Keratinocyte (primary cell): ENCODE results near the gene UBE2I. TPM values are rescaled to one million over a fixed set of nuclear protein-coding genes. Genes with fewer than 3 reads are reported as not detected.

Source experiments
- DNase-seq: peaks from one replicate; pipeline ENCODE4 v3.0.0-alpha.2; 2011; ENCODE audit warnings: low read depth, missing footprints, low spot score
- FAIRE-seq: peaks from 2 replicates; lab custom pipeline; 2011; peaks lifted over from hg19 to GRCh38; lab: Jason Lieb, UNC
- H2AFZ ChIP-seq: 2 replicates; pipeline ENCODE4 v1.6.0; 2012; ENCODE audit warnings: low read length, control low read depth, inconsistent platforms; ENCODE audit not compliant: control insufficient read depth
- H3K27ac ChIP-seq: 2 replicates; pipeline ENCODE4 v1.5.1; 2011; ENCODE audit warnings: low read length; ENCODE audit not compliant: control insufficient read depth, insufficient read depth
- H3K27me3 ChIP-seq: 3 replicates; pipeline ENCODE4 v1.6.0; 2011; ENCODE audit warnings: low read length; ENCODE audit not compliant: control insufficient read depth, insufficient read depth; ENCODE audit errors: extremely low read depth
- H3K36me3 ChIP-seq, 2 experiments: 2 replicates in 1 of 2; 3 replicates in 1 of 2; pipeline ENCODE4 v1.5.1; 2011; ENCODE audit warnings: low read length in 2 of 2, mild to moderate bottlenecking in 1 of 2; ENCODE audit not compliant: control insufficient read depth in 2 of 2, insufficient read depth in 2 of 2; ENCODE audit errors: extremely low read depth in 1 of 2
- H3K4me1 ChIP-seq: 3 replicates; pipeline ENCODE4 v1.5.1; 2011; ENCODE audit warnings: low read length; ENCODE audit not compliant: control insufficient read depth, insufficient read depth; ENCODE audit errors: extremely low read depth
- H3K4me2 ChIP-seq: 3 replicates; pipeline ENCODE4 v1.6.0; 2011; ENCODE audit warnings: low read depth, low read length; ENCODE audit not compliant: control insufficient read depth, insufficient read depth; ENCODE audit errors: extremely low read depth
- H3K4me3 ChIP-seq, 3 experiments: fragments of 200-600 bp in 1 of 3; sonication (generic) in 1 of 3; 2 replicates in 2 of 3; 3 replicates in 1 of 3; pipeline ENCODE4 v1.5.1; 2011 to 2016; ENCODE audit warnings: low read length in 3 of 3, mild to moderate bottlenecking in 3 of 3, control low read depth in 2 of 3, inconsistent platforms in 1 of 3, low read depth in 1 of 3, mixed read lengths in 1 of 3, mixed run types in 1 of 3, moderate library complexity in 1 of 3; ENCODE audit not compliant: control insufficient read depth in 2 of 3, insufficient read depth in 2 of 3; ENCODE audit errors: extremely low read depth in 1 of 3
- H3K79me2 ChIP-seq: 2 replicates; pipeline ENCODE4 v1.6.0; 2012; ENCODE audit warnings: low read length; ENCODE audit not compliant: control insufficient read depth, insufficient read depth
- H3K9ac ChIP-seq: 3 replicates; pipeline ENCODE4 v1.6.0; 2011; ENCODE audit warnings: low read length; ENCODE audit not compliant: control insufficient read depth, insufficient read depth; ENCODE audit errors: extremely low read depth
- H3K9me1 ChIP-seq: 3 replicates; pipeline ENCODE4 v1.6.0; 2011; ENCODE audit warnings: low read length; ENCODE audit not compliant: control insufficient read depth, insufficient read depth; ENCODE audit errors: extremely low read depth
- H3K9me3 ChIP-seq: 2 replicates; pipeline ENCODE4 v1.5.1; 2012; ENCODE audit warnings: low read depth, low read length; ENCODE audit not compliant: control insufficient read depth
- H4K20me1 ChIP-seq: 3 replicates; pipeline ENCODE4 v1.6.0; 2011; ENCODE audit warnings: low read length; ENCODE audit not compliant: control insufficient read depth, insufficient read depth; ENCODE audit errors: extremely low read depth
- EZH2 ChIP-seq: IDR thresholded peaks from one replicate; pipeline ENCODE4 v1.6.1; 2012; ENCODE audit warnings: inconsistent platforms, mild to moderate bottlenecking, low read length, moderate library complexity
- dilution Hi-C: fragments of 300-500 bp; cut with MboI; formaldehyde crosslinking; loops from one replicate; pipeline ENCODE4 v1.7.0; 2020; ENCODE audit warnings: low sequenced_read_pairs; ENCODE audit not compliant: extremely low pct_ligation_motif_present
- polyA plus RNA-seq, 5 experiments: library from polyadenylated mRNA; depleted of rRNA in 3 of 5; stranded (reverse) in 3 of 5; stranded (forward) in 1 of 5; unstranded in 1 of 5; fragments of >200 nt; gene quantifications; 1 replicate in 1 of 5; 2 replicates in 3 of 5; 3 replicates in 1 of 5; pipeline versions ENCODE4 v1.2.1 to v1.2.3, GENCODE V29; 2011 to 2012; ENCODE audit warnings: missing spikeins in 2 of 5, low read depth in 1 of 5, low replicate concordance in 1 of 5
- TF ChIP-seq, protein P1 (sequence below), 3 experiments: IDR thresholded peaks in 1 of 3; conservative IDR thresholded peaks in 1 of 3; optimal IDR thresholded peaks in 1 of 3; 2 replicates in 2 of 3; 3 replicates in 1 of 3; pipeline versions ENCODE3 to v1.5.1; 2011; ENCODE audit warnings: low read length in 3 of 3, mild to moderate bottlenecking in 3 of 3, moderate library complexity in 2 of 3, control low read depth in 1 of 3, inconsistent platforms in 1 of 3; ENCODE audit not compliant: insufficient read depth in 2 of 3; ENCODE audit errors: extremely low read depth in 1 of 3

The UBE2I gene
- polyA plus RNA-seq, 1 donor (not counting 4 experiments of a cell fraction or from before 2014, with no cell fraction given): 157 TPM

DNA sequence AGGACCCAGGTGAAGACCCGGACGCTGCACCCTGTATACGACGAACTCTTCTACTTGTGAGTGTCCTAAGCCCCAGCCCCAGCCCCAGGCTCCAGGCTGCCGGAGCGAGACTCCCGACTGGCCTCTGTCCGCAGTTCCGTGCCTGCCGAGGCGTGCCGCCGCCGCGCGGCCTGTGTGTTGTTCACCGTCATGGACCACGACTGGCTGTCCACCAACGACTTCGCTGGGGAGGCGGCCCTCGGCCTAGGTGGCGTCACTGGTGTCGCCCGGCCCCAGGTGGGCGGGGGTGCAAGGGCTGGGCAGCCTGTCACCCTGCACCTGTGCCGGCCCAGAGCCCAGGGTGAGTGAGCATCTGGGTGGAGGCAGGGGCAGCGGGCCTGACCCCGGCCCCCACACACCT lies 38.5 kb downstream of the UBE2I start:
- Histone ChIP-seq H3K4me3 (no peak overlapping the region), H3K9me3 (no peaks in the 10 kb centered on the region), H3K36me3 (peaks cover 12 to 15% of the 10 kb centered on the region in 2 experiments), H3K4me2 (no peak overlapping the region), H3K27ac (no peak overlapping the region), H4K20me1 (peaks cover 2% of the 10 kb centered on the region), H3K9ac (no peak overlapping the region), H3K4me1 (peaks cover 30% of the 10 kb centered on the region), H3K27me3 (peaks cover 6% of the 10 kb centered on the region), H2AFZ (no peak overlapping the region), H3K9me1 (no peaks in the 10 kb centered on the region), H3K79me2 (peaks cover 26% of the 10 kb centered on the region)
- DNase-seq (no peak), FAIRE-seq (no peak)
- TF ChIP-seq EZH2: no peak
- TF ChIP-seq, protein P1, sequence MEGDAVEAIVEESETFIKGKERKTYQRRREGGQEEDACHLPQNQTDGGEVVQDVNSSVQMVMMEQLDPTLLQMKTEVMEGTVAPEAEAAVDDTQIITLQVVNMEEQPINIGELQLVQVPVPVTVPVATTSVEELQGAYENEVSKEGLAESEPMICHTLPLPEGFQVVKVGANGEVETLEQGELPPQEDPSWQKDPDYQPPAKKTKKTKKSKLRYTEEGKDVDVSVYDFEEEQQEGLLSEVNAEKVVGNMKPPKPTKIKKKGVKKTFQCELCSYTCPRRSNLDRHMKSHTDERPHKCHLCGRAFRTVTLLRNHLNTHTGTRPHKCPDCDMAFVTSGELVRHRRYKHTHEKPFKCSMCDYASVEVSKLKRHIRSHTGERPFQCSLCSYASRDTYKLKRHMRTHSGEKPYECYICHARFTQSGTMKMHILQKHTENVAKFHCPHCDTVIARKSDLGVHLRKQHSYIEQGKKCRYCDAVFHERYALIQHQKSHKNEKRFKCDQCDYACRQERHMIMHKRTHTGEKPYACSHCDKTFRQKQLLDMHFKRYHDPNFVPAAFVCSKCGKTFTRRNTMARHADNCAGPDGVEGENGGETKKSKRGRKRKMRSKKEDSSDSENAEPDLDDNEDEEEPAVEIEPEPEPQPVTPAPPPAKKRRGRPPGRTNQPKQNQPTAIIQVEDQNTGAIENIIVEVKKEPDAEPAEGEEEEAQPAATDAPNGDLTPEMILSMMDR (optimal IDR thresholded peaks at IDR 0.05 in 1 of 3, IDR thresholded peaks at IDR 0.05 in 1 of 3, conservative IDR thresholded peaks at IDR 0.05 in 1 of 3; ENCODE audit: extremely low read depth in 1 of 3, insufficient read depth in 2 of 3, low read length in 3 of 3): no peak
- dilution Hi-C loops: no loop called here

DNA sequence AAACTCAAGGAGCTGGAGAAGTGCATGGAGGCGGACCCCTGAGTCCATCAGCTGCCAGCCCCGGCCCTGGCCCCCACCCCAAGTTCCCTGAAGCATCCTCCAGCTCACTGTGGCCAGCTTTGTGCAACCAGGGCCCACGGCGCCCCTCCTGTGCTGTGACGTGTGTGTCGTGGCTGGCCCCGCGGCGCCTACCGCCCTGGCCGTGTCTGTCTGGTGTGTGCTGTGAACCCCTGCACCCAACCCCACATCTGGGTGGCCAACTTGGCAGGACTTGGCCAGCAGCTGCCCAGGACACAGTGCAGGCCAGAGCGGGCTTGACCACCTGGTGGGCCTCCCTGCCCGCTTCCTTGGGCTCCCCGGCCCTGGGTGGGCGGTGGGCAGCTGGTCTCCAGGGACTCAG lies 39.0 kb downstream of the UBE2I start:
- Histone ChIP-seq H3K36me3 (peaks cover 12 to 15% of the 10 kb centered on the region in 2 experiments), H3K9me1 (peaks cover under 1% of the 10 kb centered on the region), H3K4me1 (peaks cover 31% of the 10 kb centered on the region), H3K27ac (no peak overlapping the region), H3K4me3 (no peak overlapping the region), H3K9ac (no peak overlapping the region), H3K9me3 (no peaks in the 10 kb centered on the region), H4K20me1 (peaks cover 2% of the 10 kb centered on the region), H3K27me3 (peaks cover 3% of the 10 kb centered on the region), H3K79me2 (peaks cover 31% of the 10 kb centered on the region), H3K4me2 (no peak overlapping the region), H2AFZ (no peak overlapping the region)
- DNase-seq (no peak), FAIRE-seq (no peak)
- no peak for TF ChIP-seq EZH2
- dilution Hi-C loops: no loop called here

DNA sequence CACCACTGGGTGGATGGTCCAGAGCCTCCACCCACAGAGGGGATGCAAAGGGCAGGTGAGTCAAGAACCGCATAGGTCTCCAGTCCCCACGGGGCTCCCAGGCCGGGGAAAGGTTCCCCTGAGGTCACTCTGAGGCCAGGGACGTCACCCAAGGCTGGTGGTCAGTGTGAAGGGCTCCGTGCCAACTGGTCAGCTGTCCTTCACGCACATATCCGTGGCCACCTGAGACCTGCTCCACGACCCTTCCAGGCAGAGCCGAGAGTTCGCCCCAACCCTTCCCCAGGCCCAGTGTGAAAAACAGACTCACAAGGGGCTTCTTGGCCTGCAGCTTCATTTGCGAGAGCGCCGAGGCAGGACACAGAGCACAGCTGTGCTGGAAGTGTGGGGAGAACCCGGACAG lies 39.5 kb downstream of the UBE2I start:
- H3K9ac ChIP-seq: no peak overlapping the region
- no peaks in the 10 kb centered on the region for H3K9me3 ChIP-seq
- no peak for FAIRE-seq
- no peak overlapping the region for H3K4me2 ChIP-seq
- H3K27me3 ChIP-seq: no peaks in the 10 kb centered on the region
- peaks cover 30% of the 10 kb centered on the region for H3K4me1 ChIP-seq
- no peak for DNase-seq
- TF ChIP-seq EZH2: no peak
- TF ChIP-seq, protein P1 (optimal IDR thresholded peaks at IDR 0.05 in 1 of 3, IDR thresholded peaks at IDR 0.05 in 1 of 3, conservative IDR thresholded peaks at IDR 0.05 in 1 of 3; ENCODE audit: extremely low read depth in 1 of 3, insufficient read depth in 2 of 3, low read length in 3 of 3): no peak
- H3K79me2 ChIP-seq: peaks cover 36% of the 10 kb centered on the region
- dilution Hi-C loops: no loop called here
- H2AFZ ChIP-seq: no peak overlapping the region
- peaks cover 12 to 15% of the 10 kb centered on the region in 2 experiments for H3K36me3 ChIP-seq
- H3K27ac ChIP-seq: no peak overlapping the region
- peaks cover 4% of the 10 kb centered on the region for H3K9me1 ChIP-seq
- H3K4me3 ChIP-seq: no peak overlapping the region
- H4K20me1 ChIP-seq: peaks cover 2% of the 10 kb centered on the region
